ENCODE measurements around the gene MAP4K4. TPM values are rescaled to one million over a fixed set of nuclear protein-coding genes. Genes with fewer than 3 reads are reported as not detected.

MAP4K4 gene
- total RNA-seq, 1 experiment from 2014 or later: 2.7 TPM

- no peak overlapping the region for H3K4me2 ChIP-seq (ENCODE audit: low read depth, low read length, poor library complexity, severe bottlenecking)
Observed at GRCh38 chr2:101843471-101843870, 146.0 kb downstream of the MAP4K4 start.

GRCh38 chr2:101844055-101844635 lies 146.6 kb downstream of the MAP4K4 start:
- no peaks in the 10 kb centered on the region for H3K27me3 ChIP-seq (ENCODE audit: low read length)
- H3K4me2 ChIP-seq (ENCODE audit: low read depth, low read length, poor library complexity, severe bottlenecking): no peak overlapping the region
- H3K27ac ChIP-seq (ENCODE audit: low read length): no peak overlapping the region
- no peak overlapping the region for H3K4me3 ChIP-seq (ENCODE audit: low read length)
- DNase-seq: no peak
- H3K9me2 ChIP-seq (replicated peaks; ENCODE audit: insufficient read depth, low read length): no peaks in the 10 kb centered on the region
- H3K79me2 ChIP-seq (ENCODE audit: low read length): no peaks in the 10 kb centered on the region
- H3K9ac ChIP-seq (ENCODE audit: low read length): no peak overlapping the region
- no peaks in the 10 kb centered on the region for H4K20me1 ChIP-seq (ENCODE audit: insufficient read depth, low read depth, low read length)
- no peaks in the 10 kb centered on the region for H3K4me1 ChIP-seq (ENCODE audit: low read length)
- H3K9me3 ChIP-seq (ENCODE audit: low read length): no peaks in the 10 kb centered on the region
- H3K36me3 ChIP-seq (ENCODE audit: insufficient read depth, low read length): no peaks in the 10 kb centered on the region
- no peak overlapping the region for H2AFZ ChIP-seq (ENCODE audit: low read length)

More at GRCh38 chr2:101843471-101843870, 146.0 kb downstream of the MAP4K4 start:
- no peak for DNase-seq
- Histone ChIP-seq H3K9me3 (ENCODE audit: low read length) (no peaks in the 10 kb centered on the region), H3K4me1 (ENCODE audit: low read length) (no peaks in the 10 kb centered on the region), H3K79me2 (ENCODE audit: low read length) (no peaks in the 10 kb centered on the region), H3K27ac (ENCODE audit: low read length) (no peak overlapping the region), H4K20me1 (ENCODE audit: insufficient read depth, low read depth, low read length) (no peaks in the 10 kb centered on the region), H3K36me3 (ENCODE audit: insufficient read depth, low read length) (no peaks in the 10 kb centered on the region), H2AFZ (ENCODE audit: low read length) (no peak overlapping the region), H3K9ac (ENCODE audit: low read length) (no peak overlapping the region), H3K27me3 (ENCODE audit: low read length) (no peaks in the 10 kb centered on the region), H3K9me2 (replicated peaks; ENCODE audit: insufficient read depth, low read length) (no peaks in the 10 kb centered on the region), H3K4me3 (ENCODE audit: low read length) (no peak overlapping the region)

GRCh38 chr2:101846973-101847372 lies 149.5 kb downstream of the MAP4K4 start:
- H3K79me2 ChIP-seq (ENCODE audit: low read length): no peaks in the 10 kb centered on the region
- H3K36me3 ChIP-seq (ENCODE audit: insufficient read depth, low read length): no peaks in the 10 kb centered on the region

GRCh38 chr2:101847661-101848339 lies 150.3 kb downstream of the MAP4K4 start:
- no peaks in the 10 kb centered on the region for H3K27me3 ChIP-seq (ENCODE audit: low read length)
- no peaks in the 10 kb centered on the region for H3K36me3 ChIP-seq (ENCODE audit: insufficient read depth, low read length)
- H3K9me3 ChIP-seq (ENCODE audit: low read length): no peaks in the 10 kb centered on the region
- H2AFZ ChIP-seq (ENCODE audit: low read length): no peak overlapping the region
- H3K4me3 ChIP-seq (ENCODE audit: low read length): no peak overlapping the region
- H3K4me1 ChIP-seq (ENCODE audit: low read length): no peaks in the 10 kb centered on the region
- no peak overlapping the region for H3K27ac ChIP-seq (ENCODE audit: low read length)
- no peaks in the 10 kb centered on the region for H3K9me2 ChIP-seq (replicated peaks; ENCODE audit: insufficient read depth, low read length)
- H3K79me2 ChIP-seq (ENCODE audit: low read length): no peaks in the 10 kb centered on the region
- no peaks in the 10 kb centered on the region for H4K20me1 ChIP-seq (ENCODE audit: insufficient read depth, low read depth, low read length)
- no peak overlapping the region for H3K4me2 ChIP-seq (ENCODE audit: low read depth, low read length, poor library complexity, severe bottlenecking)
- DNase-seq: no peak
- no peak overlapping the region for H3K9ac ChIP-seq (ENCODE audit: low read length)

More at GRCh38 chr2:101846973-101847372, 149.5 kb downstream of the MAP4K4 start:
- Histone ChIP-seq H3K4me2 (ENCODE audit: low read depth, low read length, poor library complexity, severe bottlenecking) (no peak overlapping the region), H3K9ac (ENCODE audit: low read length) (no peak overlapping the region), H3K9me3 (ENCODE audit: low read length) (no peaks in the 10 kb centered on the region), H3K27me3 (ENCODE audit: low read length) (no peaks in the 10 kb centered on the region), H3K4me1 (ENCODE audit: low read length) (no peaks in the 10 kb centered on the region), H2AFZ (ENCODE audit: low read length) (no peak overlapping the region), H4K20me1 (ENCODE audit: insufficient read depth, low read depth, low read length) (no peaks in the 10 kb centered on the region), H3K4me3 (ENCODE audit: low read length) (no peak overlapping the region), H3K9me2 (replicated peaks; ENCODE audit: insufficient read depth, low read length) (no peaks in the 10 kb centered on the region), H3K27ac (ENCODE audit: low read length) (no peak overlapping the region)
- DNase-seq: no peak

- no peak overlapping the region for H3K27ac ChIP-seq (ENCODE audit: low read length)
- H4K20me1 ChIP-seq (ENCODE audit: insufficient read depth, low read depth, low read length): no peaks in the 10 kb centered on the region
- no peaks in the 10 kb centered on the region for H3K4me1 ChIP-seq (ENCODE audit: low read length)
- no peak overlapping the region for H3K9ac ChIP-seq (ENCODE audit: low read length)
- H3K9me2 ChIP-seq (replicated peaks; ENCODE audit: insufficient read depth, low read length): no peaks in the 10 kb centered on the region
- no peak overlapping the region for H3K4me2 ChIP-seq (ENCODE audit: low read depth, low read length, poor library complexity, severe bottlenecking)
- H3K4me3 ChIP-seq (ENCODE audit: low read length): no peak overlapping the region
- no peak for DNase-seq
- no peaks in the 10 kb centered on the region for H3K9me3 ChIP-seq (ENCODE audit: low read length)
- no peaks in the 10 kb centered on the region for H3K79me2 ChIP-seq (ENCODE audit: low read length)
- no peaks in the 10 kb centered on the region for H3K36me3 ChIP-seq (ENCODE audit: insufficient read depth, low read length)
- no peaks in the 10 kb centered on the region for H3K27me3 ChIP-seq (ENCODE audit: low read length)
- H2AFZ ChIP-seq (ENCODE audit: low read length): no peak overlapping the region
Observed at GRCh38 chr2:101848769-101849410, 151.4 kb downstream of the MAP4K4 start.

- H3K4me2 ChIP-seq (ENCODE audit: low read depth, low read length, poor library complexity, severe bottlenecking): no peak overlapping the region
- H3K27ac ChIP-seq (ENCODE audit: low read length): no peak overlapping the region
- H3K9me2 ChIP-seq (replicated peaks; ENCODE audit: insufficient read depth, low read length): no peaks in the 10 kb centered on the region
- H3K9ac ChIP-seq (ENCODE audit: low read length): no peak overlapping the region
- no peaks in the 10 kb centered on the region for H3K4me1 ChIP-seq (ENCODE audit: low read length)
- H3K9me3 ChIP-seq (ENCODE audit: low read length): no peaks in the 10 kb centered on the region
- peak; percentile 12 for DNase-seq
- H4K20me1 ChIP-seq (ENCODE audit: insufficient read depth, low read depth, low read length): no peaks in the 10 kb centered on the region
- no peaks in the 10 kb centered on the region for H3K27me3 ChIP-seq (ENCODE audit: low read length)
- H2AFZ ChIP-seq (ENCODE audit: low read length): no peak overlapping the region
- H3K4me3 ChIP-seq (ENCODE audit: low read length): no peak overlapping the region
- H3K36me3 ChIP-seq (ENCODE audit: insufficient read depth, low read length): no peaks in the 10 kb centered on the region
- H3K79me2 ChIP-seq (ENCODE audit: low read length): no peaks in the 10 kb centered on the region
Observed at GRCh38 chr2:101850450-101850849, 152.9 kb downstream of the MAP4K4 start.

- H3K4me2 ChIP-seq (ENCODE audit: low read depth, low read length, poor library complexity, severe bottlenecking): no peak overlapping the region
- H3K27me3 ChIP-seq (ENCODE audit: low read length): no peaks in the 10 kb centered on the region
- H4K20me1 ChIP-seq (ENCODE audit: insufficient read depth, low read depth, low read length): no peaks in the 10 kb centered on the region
- H2AFZ ChIP-seq (ENCODE audit: low read length): no peak overlapping the region
- H3K27ac ChIP-seq (ENCODE audit: low read length): no peak overlapping the region
- H3K4me1 ChIP-seq (ENCODE audit: low read length): no peaks in the 10 kb centered on the region
- DNase-seq: no peak
- H3K4me3 ChIP-seq (ENCODE audit: low read length): no peak overlapping the region
- H3K79me2 ChIP-seq (ENCODE audit: low read length): no peaks in the 10 kb centered on the region
- H3K9me3 ChIP-seq (ENCODE audit: low read length): no peaks in the 10 kb centered on the region
- no peak overlapping the region for H3K9ac ChIP-seq (ENCODE audit: low read length)
- no peaks in the 10 kb centered on the region for H3K36me3 ChIP-seq (ENCODE audit: insufficient read depth, low read length)
- no peaks in the 10 kb centered on the region for H3K9me2 ChIP-seq (replicated peaks; ENCODE audit: insufficient read depth, low read length)
Observed at GRCh38 chr2:101850991-101851390, 153.5 kb downstream of the MAP4K4 start.

- Histone ChIP-seq H3K9me2 (replicated peaks; ENCODE audit: insufficient read depth, low read length) (no peaks in the 10 kb centered on the region), H4K20me1 (ENCODE audit: insufficient read depth, low read depth, low read length) (no peaks in the 10 kb centered on the region), H3K79me2 (ENCODE audit: low read length) (no peaks in the 10 kb centered on the region), H3K4me1 (ENCODE audit: low read length) (no peaks in the 10 kb centered on the region), H3K4me3 (ENCODE audit: low read length) (no peak overlapping the region), H3K27me3 (ENCODE audit: low read length) (no peaks in the 10 kb centered on the region), H3K9ac (ENCODE audit: low read length) (no peak overlapping the region), H2AFZ (ENCODE audit: low read length) (no peak overlapping the region), H3K27ac (ENCODE audit: low read length) (no peak overlapping the region), H3K9me3 (ENCODE audit: low read length) (no peaks in the 10 kb centered on the region), H3K36me3 (ENCODE audit: insufficient read depth, low read length) (no peaks in the 10 kb centered on the region), H3K4me2 (ENCODE audit: low read depth, low read length, poor library complexity, severe bottlenecking) (no peak overlapping the region)
- DNase-seq: no peak
Observed at GRCh38 chr2:101852824-101853223, 155.3 kb downstream of the MAP4K4 start.
